ENCODE measurements around the gene SLC6A19.

DNA sequence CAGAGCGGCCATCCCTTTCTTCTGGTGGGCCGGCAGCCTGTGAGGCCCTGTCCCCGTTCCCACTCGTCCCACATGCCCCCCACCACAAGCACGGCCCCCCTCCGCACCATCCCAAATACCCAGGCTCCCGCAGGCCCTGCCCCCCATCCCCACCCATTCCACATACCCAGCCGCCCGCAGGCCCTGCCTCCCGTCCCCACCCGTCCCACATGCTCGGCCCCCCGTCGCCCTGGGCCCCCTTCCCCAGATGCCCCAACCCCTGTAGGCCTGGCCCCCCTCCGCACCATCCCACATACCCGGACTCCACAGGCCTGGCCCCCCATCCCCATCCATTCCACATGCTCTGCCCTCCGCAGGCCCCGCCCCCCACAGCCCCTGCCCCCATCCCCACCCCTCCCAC, 11.5 kb downstream of the SLC6A19 start:
- TF ChIP-seq, protein P1, sequence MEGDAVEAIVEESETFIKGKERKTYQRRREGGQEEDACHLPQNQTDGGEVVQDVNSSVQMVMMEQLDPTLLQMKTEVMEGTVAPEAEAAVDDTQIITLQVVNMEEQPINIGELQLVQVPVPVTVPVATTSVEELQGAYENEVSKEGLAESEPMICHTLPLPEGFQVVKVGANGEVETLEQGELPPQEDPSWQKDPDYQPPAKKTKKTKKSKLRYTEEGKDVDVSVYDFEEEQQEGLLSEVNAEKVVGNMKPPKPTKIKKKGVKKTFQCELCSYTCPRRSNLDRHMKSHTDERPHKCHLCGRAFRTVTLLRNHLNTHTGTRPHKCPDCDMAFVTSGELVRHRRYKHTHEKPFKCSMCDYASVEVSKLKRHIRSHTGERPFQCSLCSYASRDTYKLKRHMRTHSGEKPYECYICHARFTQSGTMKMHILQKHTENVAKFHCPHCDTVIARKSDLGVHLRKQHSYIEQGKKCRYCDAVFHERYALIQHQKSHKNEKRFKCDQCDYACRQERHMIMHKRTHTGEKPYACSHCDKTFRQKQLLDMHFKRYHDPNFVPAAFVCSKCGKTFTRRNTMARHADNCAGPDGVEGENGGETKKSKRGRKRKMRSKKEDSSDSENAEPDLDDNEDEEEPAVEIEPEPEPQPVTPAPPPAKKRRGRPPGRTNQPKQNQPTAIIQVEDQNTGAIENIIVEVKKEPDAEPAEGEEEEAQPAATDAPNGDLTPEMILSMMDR (IDR thresholded peaks at IDR 0.05): no peak
- TF ChIP-seq POLR2A (IDR thresholded peaks at IDR 0.05) (no peak), POLR2AphosphoS5 (IDR thresholded peaks at IDR 0.05) (no peak)

Data from prostate gland (tissue), 2 donors.